Stimulated activated CD4-positive, alpha-beta T cell treated with anti-CD3 and anti-CD28 coated beads, Interleukin-2, amount 100 ng/mL, for 24 hours (primary cell): ENCODE data around the gene ANAPC15.

Experiments
- DNase-seq, 2 donors: peaks; one replicate each; pipeline ENCODE4 v3.0.0-alpha.2; 2020

ANAPC15 gene

GRCh38 chr11:72084076-72084475 is 28.4 kb downstream of the ANAPC15 start:
- no peak for DNase-seq

GRCh38 chr11:72083414-72083813 is 29.1 kb downstream of the ANAPC15 start:
- DNase-seq: no peak

- DNase-seq: no peak
Observed at GRCh38 chr11:72081821-72082453, 30.6 kb downstream of the ANAPC15 start.

- no peak for DNase-seq
Observed at GRCh38 chr11:72081184-72081644, 31.3 kb downstream of the ANAPC15 start.

- peak; percentile 99 for DNase-seq
Observed at GRCh38 chr11:72080326-72081183, 31.9 kb downstream of the ANAPC15 start, which contains the start of the genes LRRC51 and NUMA1. Gene LRRC51 (plus strand): TSS chr11:72080850. CDS start chr11:72089084, 8,234 bp downstream. Gene NUMA1 (minus strand): TSS chr11:72080542. CDS start chr11:72035943, 44,599 bp downstream.

- no peak for DNase-seq
Observed at GRCh38 chr11:72079819-72080325, 32.6 kb downstream of the ANAPC15 start.

GRCh38 chr11:72078477-72078876 is 34.0 kb downstream of the ANAPC15 start:
- DNase-seq: no peak

- no peak for DNase-seq
Observed at GRCh38 chr11:72075756-72076155, 36.7 kb downstream of the ANAPC15 start.

GRCh38 chr11:72075109-72075508 is 37.4 kb downstream of the ANAPC15 start:
- no peak for DNase-seq

- no peak for DNase-seq
Observed at GRCh38 chr11:72072348-72072747, 40.1 kb downstream of the ANAPC15 start.

- no peak for DNase-seq
Observed at GRCh38 chr11:72070491-72070890, 42.0 kb downstream of the ANAPC15 start.

- no peak for DNase-seq
Observed at GRCh38 chr11:72069787-72070251, 42.7 kb downstream of the ANAPC15 start.

- no peak for DNase-seq
Observed at GRCh38 chr11:72069200-72069599, 43.3 kb downstream of the ANAPC15 start.

- no peak for DNase-seq
Observed at GRCh38 chr11:72067676-72068075, 44.8 kb downstream of the ANAPC15 start.

GRCh38 chr11:72067266-72067665 is 45.2 kb downstream of the ANAPC15 start:
- no peak for DNase-seq

- no peak for DNase-seq
Observed at GRCh38 chr11:72066855-72067254, 45.6 kb downstream of the ANAPC15 start.

GRCh38 chr11:72061739-72062396 is 50.6 kb downstream of the ANAPC15 start:
- no peak for DNase-seq
